ENCODE results near the gene GRPEL1. TPM values are rescaled to one million over a fixed set of nuclear protein-coding genes. Genes with fewer than 3 reads are reported as not detected.

The GRPEL1 gene
- total RNA-seq, 1 experiment from 2014 or later: 46.6 TPM

DNA sequence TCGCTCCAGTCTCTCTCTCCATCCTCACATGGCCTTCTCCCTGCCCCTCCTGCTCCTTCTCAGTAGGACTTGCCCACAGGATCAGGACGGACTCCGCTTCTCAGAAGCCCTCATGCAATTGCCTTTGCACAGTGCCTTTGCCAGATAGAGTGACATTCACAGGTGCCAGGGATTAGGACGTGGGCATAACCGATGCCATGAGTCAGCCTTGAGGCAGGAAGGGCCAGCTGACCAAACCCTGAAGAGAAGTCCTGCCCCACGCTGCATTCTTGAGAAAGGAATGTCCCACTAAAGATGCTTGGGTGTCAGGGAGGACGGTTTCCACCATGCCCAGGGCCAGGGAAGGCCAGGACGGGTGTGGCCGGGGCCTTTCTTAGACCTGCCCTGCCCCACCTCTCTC, 6.6 kb upstream of the GRPEL1 start:
- ChIA-PET POLR2A (no interaction called here), CTCF (interaction anchor here (0.6 kb wide), 1 partner anchor 189 kb away, joined by 3 read pairs; no protein-coding TSS in a partner anchor)
- ATAC-seq (no peak), DNase-seq (ENCODE audit: low read depth, low spot score) (no peak)
- Histone ChIP-seq H3K4me3 (ENCODE audit: low read depth in 2 of 2, low read length in 2 of 2) (no peak overlapping the region), H3K4me1 (ENCODE audit: control insufficient read depth, insufficient read depth, low read length) (no peaks in the 10 kb centered on the region), H3K36me3 (ENCODE audit: control insufficient read depth, insufficient read depth, low read length) (no peaks in the 10 kb centered on the region), H3K27me3 (ENCODE audit: control insufficient read depth, insufficient read depth, low read length) (no peaks in the 10 kb centered on the region), H3K27ac (ENCODE audit: low read length) (no peak overlapping the region), H3K9me3 (ENCODE audit: control insufficient read depth, insufficient read depth, low read depth, low read length) (no peaks in the 10 kb centered on the region)
- in situ Hi-C loops (cut with HindIII; ENCODE audit: low pct_unique_long_range_greater_than_20kb, low sequenced_read_pairs) (no loop called here), intact Hi-C loops (cut with micrococcal nuclease; ENCODE audit: unreplicated experiment) (no loop called here)
- BruUV-seq (replicated peaks): no TSS peak
- TF ChIP-seq TCF7L2 (IDR thresholded peaks at IDR 0.05; ENCODE audit: low read depth, low read length): no peak
- TF ChIP-seq, protein P1, sequence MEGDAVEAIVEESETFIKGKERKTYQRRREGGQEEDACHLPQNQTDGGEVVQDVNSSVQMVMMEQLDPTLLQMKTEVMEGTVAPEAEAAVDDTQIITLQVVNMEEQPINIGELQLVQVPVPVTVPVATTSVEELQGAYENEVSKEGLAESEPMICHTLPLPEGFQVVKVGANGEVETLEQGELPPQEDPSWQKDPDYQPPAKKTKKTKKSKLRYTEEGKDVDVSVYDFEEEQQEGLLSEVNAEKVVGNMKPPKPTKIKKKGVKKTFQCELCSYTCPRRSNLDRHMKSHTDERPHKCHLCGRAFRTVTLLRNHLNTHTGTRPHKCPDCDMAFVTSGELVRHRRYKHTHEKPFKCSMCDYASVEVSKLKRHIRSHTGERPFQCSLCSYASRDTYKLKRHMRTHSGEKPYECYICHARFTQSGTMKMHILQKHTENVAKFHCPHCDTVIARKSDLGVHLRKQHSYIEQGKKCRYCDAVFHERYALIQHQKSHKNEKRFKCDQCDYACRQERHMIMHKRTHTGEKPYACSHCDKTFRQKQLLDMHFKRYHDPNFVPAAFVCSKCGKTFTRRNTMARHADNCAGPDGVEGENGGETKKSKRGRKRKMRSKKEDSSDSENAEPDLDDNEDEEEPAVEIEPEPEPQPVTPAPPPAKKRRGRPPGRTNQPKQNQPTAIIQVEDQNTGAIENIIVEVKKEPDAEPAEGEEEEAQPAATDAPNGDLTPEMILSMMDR (IDR thresholded peaks at IDR 0.05): no peak
- TF ChIP-seq POLR2AphosphoS5 (IDR thresholded peaks at IDR 0.05; ENCODE audit: low read depth, low read length): no peak
- TF ChIP-seq, protein P2, sequence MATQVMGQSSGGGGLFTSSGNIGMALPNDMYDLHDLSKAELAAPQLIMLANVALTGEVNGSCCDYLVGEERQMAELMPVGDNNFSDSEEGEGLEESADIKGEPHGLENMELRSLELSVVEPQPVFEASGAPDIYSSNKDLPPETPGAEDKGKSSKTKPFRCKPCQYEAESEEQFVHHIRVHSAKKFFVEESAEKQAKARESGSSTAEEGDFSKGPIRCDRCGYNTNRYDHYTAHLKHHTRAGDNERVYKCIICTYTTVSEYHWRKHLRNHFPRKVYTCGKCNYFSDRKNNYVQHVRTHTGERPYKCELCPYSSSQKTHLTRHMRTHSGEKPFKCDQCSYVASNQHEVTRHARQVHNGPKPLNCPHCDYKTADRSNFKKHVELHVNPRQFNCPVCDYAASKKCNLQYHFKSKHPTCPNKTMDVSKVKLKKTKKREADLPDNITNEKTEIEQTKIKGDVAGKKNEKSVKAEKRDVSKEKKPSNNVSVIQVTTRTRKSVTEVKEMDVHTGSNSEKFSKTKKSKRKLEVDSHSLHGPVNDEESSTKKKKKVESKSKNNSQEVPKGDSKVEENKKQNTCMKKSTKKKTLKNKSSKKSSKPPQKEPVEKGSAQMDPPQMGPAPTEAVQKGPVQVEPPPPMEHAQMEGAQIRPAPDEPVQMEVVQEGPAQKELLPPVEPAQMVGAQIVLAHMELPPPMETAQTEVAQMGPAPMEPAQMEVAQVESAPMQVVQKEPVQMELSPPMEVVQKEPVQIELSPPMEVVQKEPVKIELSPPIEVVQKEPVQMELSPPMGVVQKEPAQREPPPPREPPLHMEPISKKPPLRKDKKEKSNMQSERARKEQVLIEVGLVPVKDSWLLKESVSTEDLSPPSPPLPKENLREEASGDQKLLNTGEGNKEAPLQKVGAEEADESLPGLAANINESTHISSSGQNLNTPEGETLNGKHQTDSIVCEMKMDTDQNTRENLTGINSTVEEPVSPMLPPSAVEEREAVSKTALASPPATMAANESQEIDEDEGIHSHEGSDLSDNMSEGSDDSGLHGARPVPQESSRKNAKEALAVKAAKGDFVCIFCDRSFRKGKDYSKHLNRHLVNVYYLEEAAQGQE (IDR thresholded peaks at IDR 0.05; ENCODE audit: insufficient read depth in 1 of 2, low read depth in 2 of 2, low read length in 1 of 2): no peak
- no peak for TF ChIP-seq SIN3A (IDR thresholded peaks at IDR 0.05; ENCODE audit: borderline replicate concordance, insufficient read depth, low read depth, low read length)

DNA sequence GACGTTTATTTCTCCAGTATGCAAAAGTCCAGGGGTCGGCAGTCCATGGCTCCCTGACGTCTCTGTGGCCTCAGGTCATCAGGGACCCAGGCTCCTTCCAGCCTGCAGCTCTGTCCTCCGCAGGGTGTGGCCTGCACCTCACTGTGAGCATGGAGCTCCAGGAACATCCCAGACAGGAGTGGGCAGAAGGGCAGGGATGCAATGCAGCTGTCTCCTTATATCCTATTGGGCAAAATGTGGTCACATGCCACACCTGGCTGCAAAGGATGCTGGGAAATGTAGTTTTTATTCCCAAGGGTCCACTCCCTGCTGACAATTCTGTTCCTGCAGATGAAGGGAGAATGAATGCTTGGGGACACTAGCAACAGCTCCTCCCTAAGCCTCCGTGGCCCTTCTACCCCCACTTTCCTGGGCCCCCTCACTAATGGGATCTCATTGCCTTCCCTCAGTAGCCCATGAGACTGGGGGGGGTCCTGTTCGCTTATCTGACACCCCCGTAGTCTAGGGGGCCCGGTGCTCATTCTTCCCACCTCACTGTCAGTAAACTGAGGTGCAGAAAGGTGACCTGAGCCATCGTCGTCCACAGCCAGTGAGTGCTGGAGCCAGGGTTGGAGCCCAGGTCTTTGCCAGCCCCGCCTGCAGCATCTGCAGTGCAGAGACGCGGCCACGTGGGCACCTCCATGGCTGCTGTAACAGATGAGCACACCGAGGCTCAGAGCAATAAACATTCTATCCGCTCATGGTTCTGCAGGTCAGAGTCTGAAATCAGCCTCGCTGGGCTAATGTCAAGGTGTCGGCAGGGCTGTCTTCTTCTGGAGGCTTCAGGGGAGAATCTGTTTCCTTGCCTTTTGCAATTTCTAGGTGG, 5.9 kb upstream of the GRPEL1 start:
- Histone ChIP-seq H3K27ac (ENCODE audit: low read length) (no peak overlapping the region), H3K27me3 (ENCODE audit: control insufficient read depth, insufficient read depth, low read length) (no peaks in the 10 kb centered on the region), H3K4me3 (ENCODE audit: low read depth in 2 of 2, low read length in 2 of 2) (no peak overlapping the region), H3K9me3 (ENCODE audit: control insufficient read depth, insufficient read depth, low read depth, low read length) (no peaks in the 10 kb centered on the region), H3K36me3 (ENCODE audit: control insufficient read depth, insufficient read depth, low read length) (no peaks in the 10 kb centered on the region), H3K4me1 (ENCODE audit: control insufficient read depth, insufficient read depth, low read length) (no peaks in the 10 kb centered on the region)
- TF ChIP-seq TCF7L2 (IDR thresholded peaks at IDR 0.05; ENCODE audit: low read depth, low read length): no peak
- TF ChIP-seq, protein P1 (IDR thresholded peaks at IDR 0.05): no peak
- in situ Hi-C loops (cut with HindIII; ENCODE audit: low pct_unique_long_range_greater_than_20kb, low sequenced_read_pairs) (no loop called here), intact Hi-C loops (cut with micrococcal nuclease; ENCODE audit: unreplicated experiment) (no loop called here)
- ChIA-PET CTCF (interaction anchor here (0.6 kb wide), 1 partner anchor 637 kb away, joined by 4 read pairs; no protein-coding TSS in a partner anchor), POLR2A (no interaction called here)
- ATAC-seq: peak; percentile 60
- DNase-seq (ENCODE audit: low read depth, low spot score): peak; percentile 27
- no TSS peak for BruUV-seq (replicated peaks)
